T-cell (primary cell): Measurements from ENCODE around the gene SFSWAP. TPM values are rescaled to one million over a fixed set of nuclear protein-coding genes. Genes with fewer than 3 reads are reported as not detected.
"Not testable (repeated sequence)": the region's sequence is repeated elsewhere in the genome, so short reads cannot be mapped to it uniquely, and the experiment has no call there.

Source experiments
- ATAC-seq, 4 experiments: fragments of 200-7000 bp in 3 of 4; fragments of 150-1000 bp in 1 of 4; cut with Tn5 transposase; replicated peaks in 1 of 4; 1 replicate in 3 of 4; 2 replicates in 1 of 4; pipeline ENCODE4 v1.10.0; 2021; ENCODE audit warnings: moderate library complexity in 3 of 4, mild to moderate bottlenecking in 2 of 4, moderate number of reproducible peaks in 1 of 4
- CTCF ChIA-PET, 2 donors: fragments of 300-600 bp; sonication (Branson Sonifier 250); formaldehyde crosslinking; loops; one replicate each; lab custom pipeline; 2022; ENCODE audit warnings: antibody characterized with exemption in 2 of 2; lab: Charles Lee
- POLR2A ChIA-PET, 2 donors: fragments of 300-600 bp; sonication (Branson Sonifier 250); formaldehyde crosslinking; loops; one replicate each; lab custom pipeline; 2022; ENCODE audit warnings: antibody characterized with exemption in 2 of 2; lab: Charles Lee
- DNase-seq, 35 experiments: peaks; one replicate each; pipeline versions ENCODE4 v3.0.0 to v3.0.0-alpha.2; 2013 to 2023
- H3K27ac ChIP-seq: one replicate; pipeline ENCODE4 v1.5.1; 2013; ENCODE audit warnings: low read length
- H3K27me3 ChIP-seq, 2 experiments: replicated peaks in 1 of 2; 1 replicate in 1 of 2; 2 replicates in 1 of 2; pipeline versions ENCODE4 v1.6.1 to v1.7.0; 2013; ENCODE audit warnings: low read length in 1 of 2, mixed read lengths in 1 of 2; ENCODE audit not compliant: control insufficient read depth in 2 of 2, insufficient read depth in 2 of 2; ENCODE audit errors: extremely low read depth in 1 of 2
- H3K36me3 ChIP-seq, 2 donors: 1 replicate in 1 of 2; 2 replicates in 1 of 2; pipeline versions ENCODE4 v1.6.1 to v1.7.0; 2013; ENCODE audit warnings: low read length in 1 of 2; ENCODE audit not compliant: control insufficient read depth in 2 of 2, insufficient read depth in 1 of 2; ENCODE audit errors: extremely low read depth in 1 of 2
- H3K4me1 ChIP-seq, 2 experiments: 1 replicate in 1 of 2; 2 replicates in 1 of 2; pipeline versions ENCODE4 v1.6.1 to v1.7.0; 2013; ENCODE audit warnings: low read length in 2 of 2, mixed read lengths in 1 of 2; ENCODE audit not compliant: insufficient read depth in 2 of 2, control insufficient read depth in 1 of 2; ENCODE audit errors: extremely low read depth in 1 of 2
- H3K4me3 ChIP-seq, 2 donors: 1 replicate in 1 of 2; 2 replicates in 1 of 2; pipeline versions ENCODE4 v1.5.1 to v1.7.0; 2013; ENCODE audit warnings: mild to moderate bottlenecking in 2 of 2, low read length in 1 of 2, moderate library complexity in 1 of 2; ENCODE audit not compliant: control insufficient read depth in 1 of 2; ENCODE audit errors: extremely low read depth in 1 of 2
- H3K9me3 ChIP-seq: 2 replicates; pipeline ENCODE4 v1.7.0; 2013
- H3K27ac Mint-ChIP-seq, 2 donors: one replicate each; pipeline ENCODE4 v1.8.0; 2020 to 2021; ENCODE audit warnings: mild to moderate bottlenecking in 2 of 2, mixed read lengths in 2 of 2
- H3K27me3 Mint-ChIP-seq, 2 donors: one replicate each; pipeline ENCODE4 v1.8.0; 2021 to 2022; ENCODE audit warnings: mixed read lengths in 2 of 2
- H3K36me3 Mint-ChIP-seq: one replicate; pipeline ENCODE4 v1.8.0; 2021; ENCODE audit warnings: mixed read lengths
- H3K4me1 Mint-ChIP-seq, 3 donors: one replicate each; pipeline ENCODE4 v1.8.0; 2020 to 2022; ENCODE audit warnings: mixed read lengths in 3 of 3, mild to moderate bottlenecking in 1 of 3
- H3K4me3 Mint-ChIP-seq, 3 donors: one replicate each; pipeline ENCODE4 v1.8.0; 2020 to 2022; ENCODE audit warnings: mild to moderate bottlenecking in 3 of 3, mixed read lengths in 3 of 3, moderate library complexity in 3 of 3
- H3K9me3 Mint-ChIP-seq, 3 donors: one replicate each; pipeline ENCODE4 v1.8.0; 2020 to 2022; ENCODE audit warnings: mixed read lengths in 3 of 3
- WGBS: methylation state at CpG from one replicate; pipeline ENCODE4 v1.1.5; 2013; ENCODE audit warnings: missing lambda C conversion rate; ENCODE audit not compliant: insufficient coverage; 5-methylcytosine and 5-hydroxymethylcytosine counted together
- total RNA-seq, 35 experiments: library from RNA in 6 of 35; stranded (reverse) in 6 of 35; fragments of 120-200 nt in 1 of 35; gene quantifications; one replicate each; pipeline versions ENCODE4 v1.2.1 to v1.2.4 and lab custom pipeline; 2013 to 2026

The SFSWAP gene
- 100 to 1,000 TPM in 4 of 5 donors, 10 to 100 TPM in 1; 95.7 to 110 (median 106) TPM for total RNA-seq
- 43.4 TPM for total RNA-seq (2013)
- total RNA-seq (lab: John Stamatoyannopoulos, UW), result 91.9 to 169 (median 139) reads per million in 29 experiments

GRCh38 chr12:131710464-131711457 lies at the start of gene SFSWAP:
Gene SFSWAP, plus strand, starts transcription at chr12:131711090. Its CDS starts 140 bp downstream, at chr12:131711230.
- peaks cover 0 to 22% of the 10 kb centered on the region in 2 donors for H3K36me3 ChIP-seq
- ChIA-PET POLR2A (no interaction called here), CTCF (interaction anchor here in 1 of 2 donors (0.6 kb wide), 2 partner anchors 30 to 1348 kb away, joined by 4 to 8 read pairs; no protein-coding TSS in a partner anchor)
- Mint-ChIP-seq H3K36me3 (peaks cover 19% of the 10 kb centered on the region), H3K4me1 (peaks cover 18 to 35% (median 30%) of the 10 kb centered on the region in 3 donors), H3K27ac (peak within 1 kb of the TSS; percentile 97 to 99), H3K4me3 (peak within 1 kb of the TSS; percentile 96 to 99 (median 96)), H3K27me3 (no peaks in the 10 kb centered on the region), H3K9me3 (no peaks in the 10 kb centered on the region)
- no peaks in the 10 kb centered on the region for H3K27me3 ChIP-seq
- peak within 1 kb of the TSS; percentile 89 for H3K27ac ChIP-seq
- no peaks in the 10 kb centered on the region for H3K9me3 ChIP-seq
- DNase-seq (peak; percentile 43 to 82 (median 67)), ATAC-seq (peak; percentile 86 to 95 (median 92))
- 1% methylated on average over 89 of the region's 90 CpGs for WGBS
- peaks cover 15 to 24% of the 10 kb centered on the region in 2 experiments for H3K4me1 ChIP-seq
- H3K4me3 ChIP-seq, result peak within 1 kb of the TSS; percentile 94 to 96

GRCh38 chr12:131661170-131661985 lies 49.5 kb upstream of the SFSWAP start:
- CTCF ChIA-PET, H3K36me3 ChIP-seq, H3K9me3 ChIP-seq, H3K9me3 Mint-ChIP-seq, POLR2A ChIA-PET, H3K27ac ChIP-seq, H3K4me1 Mint-ChIP-seq, H3K27ac Mint-ChIP-seq, H3K4me1 ChIP-seq, H3K4me3 Mint-ChIP-seq, H3K36me3 Mint-ChIP-seq: not testable (repeated sequence)
- H3K4me3 ChIP-seq, result peak overlapping the region in 1 of 2 donors; percentile 21
- ATAC-seq (peak; percentile 36 to 59 (median 50)), DNase-seq (peak in 1 of 35 experiments; percentile 34)
- H3K27me3 Mint-ChIP-seq, result peaks cover 17% of the 10 kb centered on the region in 2 donors
- H3K27me3 ChIP-seq, result peaks cover 0 to 20% of the 10 kb centered on the region in 2 experiments
- WGBS, result no CpG with 5 or more reads among the region's 78 CpGs

GRCh38 chr12:131661986-131662288 lies 49.0 kb upstream of the SFSWAP start:
- no CpG with 5 or more reads among the region's 28 CpGs for WGBS
- H3K4me3 ChIP-seq, POLR2A ChIA-PET, H3K4me1 Mint-ChIP-seq, H3K36me3 ChIP-seq, H3K27ac ChIP-seq, CTCF ChIA-PET, H3K36me3 Mint-ChIP-seq, H3K9me3 ChIP-seq, DNase-seq, H3K27ac Mint-ChIP-seq, H3K4me1 ChIP-seq, H3K9me3 Mint-ChIP-seq: not testable (repeated sequence)
- H3K27me3 ChIP-seq, result peaks cover 0 to 20% of the 10 kb centered on the region in 2 experiments
- peak in 3 of 4 experiments; percentile 64 to 73 (median 70) for ATAC-seq
- Mint-ChIP-seq H3K4me3 (peak overlapping the region; percentile 45 to 74 (median 48)), H3K27me3 (peaks cover 15 to 17% of the 10 kb centered on the region in 2 donors)

- CTCF ChIA-PET, H3K27ac Mint-ChIP-seq, DNase-seq, H3K4me3 ChIP-seq, H3K4me1 ChIP-seq, H3K36me3 ChIP-seq, H3K9me3 Mint-ChIP-seq, POLR2A ChIA-PET, H3K36me3 Mint-ChIP-seq, H3K9me3 ChIP-seq, H3K27ac ChIP-seq, ATAC-seq, H3K4me1 Mint-ChIP-seq: not testable (repeated sequence)
- H3K27me3 ChIP-seq, result peaks cover 0 to 20% of the 10 kb centered on the region in 2 experiments
- Mint-ChIP-seq H3K27me3 (peaks cover 14 to 17% of the 10 kb centered on the region in 2 donors), H3K4me3 (peak overlapping the region; percentile 45 to 74 (median 48))
- 51% methylated on average over 4 of the region's 10 CpGs for WGBS
Measured at GRCh38 chr12:131662346-131662745, 48.5 kb upstream of the SFSWAP start.

GRCh38 chr12:131665666-131666065 lies 45.2 kb upstream of the SFSWAP start:
- WGBS, result 97% methylated on average over 8 of the region's 17 CpGs
- DNase-seq, H3K4me1 Mint-ChIP-seq, H3K9me3 ChIP-seq, H3K4me3 Mint-ChIP-seq, POLR2A ChIA-PET, CTCF ChIA-PET, H3K4me3 ChIP-seq, H3K36me3 Mint-ChIP-seq, H3K9me3 Mint-ChIP-seq, H3K27ac ChIP-seq, H3K4me1 ChIP-seq, H3K27me3 ChIP-seq, ATAC-seq, H3K36me3 ChIP-seq: not testable (repeated sequence)
- Mint-ChIP-seq H3K27ac (peak overlapping the region in 1 of 2 donors; percentile 8), H3K27me3 (peaks cover 8 to 12% of the 10 kb centered on the region in 2 donors)

GRCh38 chr12:131666486-131666885 lies 44.4 kb upstream of the SFSWAP start:
- POLR2A ChIA-PET, CTCF ChIA-PET, H3K27me3 ChIP-seq, H3K27ac ChIP-seq, H3K4me1 ChIP-seq, H3K27ac Mint-ChIP-seq, H3K36me3 Mint-ChIP-seq, H3K36me3 ChIP-seq, H3K9me3 Mint-ChIP-seq, H3K4me3 ChIP-seq, DNase-seq, H3K9me3 ChIP-seq, H3K4me3 Mint-ChIP-seq, ATAC-seq, H3K4me1 Mint-ChIP-seq: not testable (repeated sequence)
- WGBS, result 73% methylated on average over 2 of the region's 12 CpGs
- peaks cover 8 to 15% of the 10 kb centered on the region in 2 donors for H3K27me3 Mint-ChIP-seq
